Measurements from ENCODE around the gene DIP2C. TPM values are rescaled to one million over a fixed set of nuclear protein-coding genes. Genes with fewer than 3 reads are reported as not detected.

DIP2C gene
- total RNA-seq, 4 donors from 2014 or later = 10.5 to 40.5 (median 19.5) TPM

DNA sequence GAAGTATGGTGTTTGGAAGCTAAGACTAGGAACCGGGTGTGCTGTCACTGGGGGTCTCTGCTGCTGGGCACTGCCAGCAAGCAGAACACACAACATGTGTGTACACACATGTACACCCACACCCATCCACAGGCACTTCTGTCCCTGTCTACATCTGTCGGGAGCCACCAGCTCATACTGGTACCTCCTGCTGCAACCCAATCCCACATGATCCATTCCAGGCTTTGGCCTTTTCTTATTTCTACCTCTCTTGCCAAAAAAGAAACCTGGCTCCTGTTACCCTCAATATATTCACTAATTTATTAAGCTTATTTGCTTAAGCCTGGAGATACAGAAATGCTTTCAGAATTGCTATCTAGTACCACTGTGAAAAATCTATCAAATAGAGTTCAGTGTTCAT lies 246.0 kb downstream of the DIP2C start:
- intact Hi-C loops (cut with DNase I; ENCODE audit: low total_unique reads) = no loop called here

DNA sequence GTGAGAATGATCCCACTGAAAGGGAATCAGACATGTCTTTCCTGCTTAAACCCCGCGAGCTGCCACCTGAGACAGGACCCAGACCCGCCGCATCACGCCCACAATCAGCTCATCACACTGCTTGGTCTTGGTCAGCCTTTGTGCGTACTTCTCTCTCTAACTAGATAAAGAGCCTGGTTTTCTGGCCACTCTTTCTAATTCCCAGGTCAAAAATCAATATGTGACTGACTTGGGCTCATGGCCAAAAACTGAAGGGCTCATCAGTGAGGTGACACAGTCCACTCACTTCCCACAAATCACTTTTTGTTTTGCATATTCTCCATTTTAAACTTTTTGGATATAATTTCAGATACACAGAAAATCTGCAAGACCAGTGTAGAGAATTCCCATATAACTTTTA lies 247.3 kb downstream of the DIP2C start:
- no peaks in the 10 kb centered on the region for H3K36me3 ChIP-seq
- no peak overlapping the region for H3K4me3 ChIP-seq
- H3K4me1 ChIP-seq = no peaks in the 10 kb centered on the region
- no peaks in the 10 kb centered on the region for H3K9me3 ChIP-seq
- H3K27ac ChIP-seq = no peak overlapping the region
- DNase-seq = no peak
- TF ChIP-seq CTCF (IDR thresholded peaks at IDR 0.05) (no peak), POLR2A (IDR thresholded peaks at IDR 0.05) (no peak)
- no peaks in the 10 kb centered on the region for H3K27me3 ChIP-seq
- intact Hi-C loops (cut with DNase I; ENCODE audit: low total_unique reads) = no loop called here

More for the DNA sequence above, 246.0 kb downstream of the DIP2C start:
- no peak for DNase-seq
- TF ChIP-seq CTCF (IDR thresholded peaks at IDR 0.05) (no peak), POLR2A (IDR thresholded peaks at IDR 0.05) (no peak)
- no peaks in the 10 kb centered on the region for H3K27me3 ChIP-seq
- H3K27ac ChIP-seq = no peak overlapping the region
- H3K4me1 ChIP-seq = no peaks in the 10 kb centered on the region
- H3K9me3 ChIP-seq = no peaks in the 10 kb centered on the region
- H3K4me3 ChIP-seq = no peak overlapping the region
- no peaks in the 10 kb centered on the region for H3K36me3 ChIP-seq

DNA sequence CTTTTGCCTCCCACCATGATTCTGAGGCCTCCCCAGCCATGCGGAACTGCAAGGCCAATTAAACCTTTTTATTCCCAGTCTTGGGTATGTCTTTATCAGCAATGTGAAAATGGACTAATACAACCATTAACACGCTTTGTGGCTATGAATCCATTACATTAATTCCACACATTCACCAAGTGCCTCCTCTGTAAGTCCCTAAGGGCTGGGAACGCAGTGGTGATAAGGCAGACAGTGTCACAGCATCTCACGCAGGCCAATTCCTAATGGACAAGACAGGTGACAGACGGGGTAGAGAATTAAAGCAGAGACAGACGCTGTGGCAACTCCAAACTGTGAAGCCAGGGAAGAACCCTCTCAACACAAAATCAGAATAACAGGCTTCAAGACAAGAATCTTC lies 247.8 kb downstream of the DIP2C start:
- no peak for DNase-seq
- no peaks in the 10 kb centered on the region for H3K27me3 ChIP-seq
- H3K4me3 ChIP-seq = no peak overlapping the region
- no peaks in the 10 kb centered on the region for H3K4me1 ChIP-seq
- intact Hi-C loops (cut with DNase I; ENCODE audit: low total_unique reads) = no loop called here
- no peak overlapping the region for H3K27ac ChIP-seq
- TF ChIP-seq CTCF (IDR thresholded peaks at IDR 0.05) = no peak
- H3K9me3 ChIP-seq = no peaks in the 10 kb centered on the region
- H3K36me3 ChIP-seq = no peaks in the 10 kb centered on the region

DNA sequence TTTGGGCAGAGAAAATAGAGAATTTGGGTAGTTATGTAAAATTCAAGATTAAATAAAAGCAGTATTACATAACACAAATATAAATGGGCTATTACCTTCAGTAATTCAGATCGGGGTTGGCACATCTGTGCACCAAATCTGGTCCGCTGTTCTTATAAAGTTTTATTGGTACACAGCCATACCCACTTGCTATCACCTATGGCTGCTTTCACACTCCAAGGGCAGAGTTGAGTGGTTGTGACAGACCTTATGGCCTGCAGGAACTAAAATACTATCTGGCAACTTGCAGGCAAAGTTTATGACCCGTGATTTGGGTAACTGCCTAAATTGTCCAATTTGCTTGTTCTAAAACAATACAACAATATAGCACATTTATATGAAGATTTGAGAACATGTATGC lies 249.3 kb downstream of the DIP2C start:
- Histone ChIP-seq H3K27me3 (no peaks in the 10 kb centered on the region), H3K27ac (no peak overlapping the region), H3K4me1 (no peaks in the 10 kb centered on the region), H3K4me3 (no peak overlapping the region), H3K36me3 (no peaks in the 10 kb centered on the region), H3K9me3 (no peaks in the 10 kb centered on the region)
- intact Hi-C loops (cut with DNase I; ENCODE audit: low total_unique reads) = no loop called here
- TF ChIP-seq POLR2A (IDR thresholded peaks at IDR 0.05) = no peak
- DNase-seq = no peak

- DNase-seq = no peak
- H3K4me3 ChIP-seq = no peak overlapping the region
- H3K9me3 ChIP-seq = no peaks in the 10 kb centered on the region
- TF ChIP-seq CTCF (IDR thresholded peaks at IDR 0.05) (no peak), POLR2A (IDR thresholded peaks at IDR 0.05) (no peak)
- H3K4me1 ChIP-seq = no peaks in the 10 kb centered on the region
- no peak overlapping the region for H3K27ac ChIP-seq
- H3K27me3 ChIP-seq = no peaks in the 10 kb centered on the region
- H3K36me3 ChIP-seq = no peaks in the 10 kb centered on the region
- intact Hi-C loops (cut with DNase I; ENCODE audit: low total_unique reads) = no loop called here
Observed at GRCh38 chr10:437698-438490, 251.6 kb downstream of the DIP2C start.
